ENCODE data around the gene OLFML2A. TPM values are rescaled to one million over a fixed set of nuclear protein-coding genes. Genes with fewer than 3 reads are reported as not detected.

OLFML2A gene
- total RNA-seq, 1 donor, result 29.7 TPM

DNA sequence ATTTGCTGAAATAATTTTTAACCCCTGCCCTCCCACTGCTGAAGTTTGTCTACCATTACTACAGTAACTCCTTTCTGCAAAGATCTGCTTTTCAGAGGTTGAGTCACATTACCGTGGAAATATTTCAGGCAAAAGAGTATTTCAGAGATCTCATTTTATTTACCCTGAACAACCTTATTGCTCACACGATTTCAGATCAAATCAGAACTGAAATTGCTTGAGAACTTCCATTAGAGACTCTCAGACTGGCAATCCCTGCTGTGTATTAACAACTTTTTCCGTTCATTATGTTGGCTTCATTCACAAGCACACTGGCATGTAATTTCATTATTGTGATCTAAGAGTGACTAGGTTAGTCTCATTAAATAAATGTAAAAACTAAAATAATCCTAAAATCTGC lies 21.9 kb upstream of the OLFML2A start:
- Histone ChIP-seq H3K27ac (ENCODE audit: low read depth, low read length) (no peak overlapping the region), H3K4me1 (ENCODE audit: insufficient read depth, low read length) (peaks cover 13% of the 10 kb centered on the region), H4K20me1 (ENCODE audit: insufficient read depth, low read length) (no peaks in the 10 kb centered on the region), H3K9me3 (ENCODE audit: low read depth, low read length) (no peaks in the 10 kb centered on the region), H2AFZ (ENCODE audit: low read length) (no peak overlapping the region), H3K4me3 (ENCODE audit: insufficient read depth, low read length) (no peak overlapping the region), H3K36me3 (ENCODE audit: insufficient read depth, low read length) (no peaks in the 10 kb centered on the region), H3K27me3 (ENCODE audit: insufficient read depth, low read length) (peaks cover 46% of the 10 kb centered on the region), H3K79me2 (ENCODE audit: insufficient read depth, low read length) (no peaks in the 10 kb centered on the region), H3K4me2 (ENCODE audit: insufficient read depth, low read length) (no peak overlapping the region)
- TF ChIP-seq, protein P1, sequence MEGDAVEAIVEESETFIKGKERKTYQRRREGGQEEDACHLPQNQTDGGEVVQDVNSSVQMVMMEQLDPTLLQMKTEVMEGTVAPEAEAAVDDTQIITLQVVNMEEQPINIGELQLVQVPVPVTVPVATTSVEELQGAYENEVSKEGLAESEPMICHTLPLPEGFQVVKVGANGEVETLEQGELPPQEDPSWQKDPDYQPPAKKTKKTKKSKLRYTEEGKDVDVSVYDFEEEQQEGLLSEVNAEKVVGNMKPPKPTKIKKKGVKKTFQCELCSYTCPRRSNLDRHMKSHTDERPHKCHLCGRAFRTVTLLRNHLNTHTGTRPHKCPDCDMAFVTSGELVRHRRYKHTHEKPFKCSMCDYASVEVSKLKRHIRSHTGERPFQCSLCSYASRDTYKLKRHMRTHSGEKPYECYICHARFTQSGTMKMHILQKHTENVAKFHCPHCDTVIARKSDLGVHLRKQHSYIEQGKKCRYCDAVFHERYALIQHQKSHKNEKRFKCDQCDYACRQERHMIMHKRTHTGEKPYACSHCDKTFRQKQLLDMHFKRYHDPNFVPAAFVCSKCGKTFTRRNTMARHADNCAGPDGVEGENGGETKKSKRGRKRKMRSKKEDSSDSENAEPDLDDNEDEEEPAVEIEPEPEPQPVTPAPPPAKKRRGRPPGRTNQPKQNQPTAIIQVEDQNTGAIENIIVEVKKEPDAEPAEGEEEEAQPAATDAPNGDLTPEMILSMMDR (IDR thresholded peaks at IDR 0.05; ENCODE audit: extremely low read depth, low read depth, low read length), result no peak
- DNase-seq (ENCODE audit: insufficient read length, low spot score, missing footprints), result no peak

DNA sequence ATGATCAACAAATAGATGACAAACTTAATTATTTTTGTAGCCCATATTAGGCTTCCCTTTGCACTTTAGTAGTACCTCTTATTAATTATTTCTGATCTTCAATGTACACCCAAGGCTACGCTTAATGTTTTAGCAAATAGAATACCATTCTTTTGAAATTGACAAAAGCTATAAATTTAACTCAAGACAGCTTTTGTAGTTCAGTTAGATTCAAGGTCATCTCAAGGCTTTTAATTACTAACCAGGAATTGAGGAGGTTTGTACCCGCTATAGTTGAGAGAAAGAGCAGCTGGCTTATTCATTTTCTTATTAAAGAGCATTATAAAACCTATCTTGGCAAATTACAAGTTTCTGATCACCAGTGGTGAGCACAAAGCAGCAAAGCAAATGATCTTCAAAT lies 20.9 kb upstream of the OLFML2A start:
- no peak overlapping the region for H3K4me3 ChIP-seq (ENCODE audit: insufficient read depth, low read length)
- no peaks in the 10 kb centered on the region for H3K36me3 ChIP-seq (ENCODE audit: insufficient read depth, low read length)
- H3K27ac ChIP-seq (ENCODE audit: low read depth, low read length), result no peak overlapping the region
- H3K9me3 ChIP-seq (ENCODE audit: low read depth, low read length), result no peaks in the 10 kb centered on the region
- H3K4me2 ChIP-seq (ENCODE audit: insufficient read depth, low read length), result no peak overlapping the region
- H4K20me1 ChIP-seq (ENCODE audit: insufficient read depth, low read length), result no peaks in the 10 kb centered on the region
- H3K27me3 ChIP-seq (ENCODE audit: insufficient read depth, low read length), result peaks cover 54% of the 10 kb centered on the region
- no peaks in the 10 kb centered on the region for H3K79me2 ChIP-seq (ENCODE audit: insufficient read depth, low read length)
- no peak for DNase-seq (ENCODE audit: insufficient read length, low spot score, missing footprints)
- TF ChIP-seq, protein P1 (IDR thresholded peaks at IDR 0.05; ENCODE audit: extremely low read depth, low read depth, low read length), result no peak
- H2AFZ ChIP-seq (ENCODE audit: low read length), result no peak overlapping the region
- peaks cover 13% of the 10 kb centered on the region for H3K4me1 ChIP-seq (ENCODE audit: insufficient read depth, low read length)

DNA sequence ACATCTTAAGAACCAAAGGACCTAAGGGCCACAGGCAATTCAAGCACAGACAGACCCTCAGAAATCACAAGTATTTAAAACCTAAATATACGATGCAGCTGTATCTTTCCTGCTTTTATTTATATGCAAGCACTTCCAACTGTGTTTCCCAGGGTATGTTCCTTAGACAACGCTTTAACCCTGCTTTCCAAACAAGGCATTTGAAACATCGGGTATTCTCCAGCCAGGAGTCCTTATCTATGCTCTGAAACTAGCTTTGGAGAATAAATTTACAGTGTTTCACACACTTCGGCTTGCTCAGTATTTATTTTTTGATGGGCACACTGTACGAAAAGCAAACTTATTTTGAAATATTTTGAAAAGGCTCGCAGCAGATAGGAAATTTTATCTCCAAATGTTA lies 19.3 kb upstream of the OLFML2A start:
- H2AFZ ChIP-seq (ENCODE audit: low read length), result no peak overlapping the region
- TF ChIP-seq, protein P1 (IDR thresholded peaks at IDR 0.05; ENCODE audit: extremely low read depth, low read depth, low read length), result no peak
- H3K27ac ChIP-seq (ENCODE audit: low read depth, low read length), result no peak overlapping the region
- H3K9me3 ChIP-seq (ENCODE audit: low read depth, low read length), result no peaks in the 10 kb centered on the region
- no peaks in the 10 kb centered on the region for H4K20me1 ChIP-seq (ENCODE audit: insufficient read depth, low read length)
- H3K4me1 ChIP-seq (ENCODE audit: insufficient read depth, low read length), result peaks cover 13% of the 10 kb centered on the region
- H3K4me3 ChIP-seq (ENCODE audit: insufficient read depth, low read length), result no peak overlapping the region
- no peak for DNase-seq (ENCODE audit: insufficient read length, low spot score, missing footprints)
- H3K36me3 ChIP-seq (ENCODE audit: insufficient read depth, low read length), result no peaks in the 10 kb centered on the region
- H3K27me3 ChIP-seq (ENCODE audit: insufficient read depth, low read length), result peaks cover 70% of the 10 kb centered on the region
- no peaks in the 10 kb centered on the region for H3K79me2 ChIP-seq (ENCODE audit: insufficient read depth, low read length)
- no peak overlapping the region for H3K4me2 ChIP-seq (ENCODE audit: insufficient read depth, low read length)

DNA sequence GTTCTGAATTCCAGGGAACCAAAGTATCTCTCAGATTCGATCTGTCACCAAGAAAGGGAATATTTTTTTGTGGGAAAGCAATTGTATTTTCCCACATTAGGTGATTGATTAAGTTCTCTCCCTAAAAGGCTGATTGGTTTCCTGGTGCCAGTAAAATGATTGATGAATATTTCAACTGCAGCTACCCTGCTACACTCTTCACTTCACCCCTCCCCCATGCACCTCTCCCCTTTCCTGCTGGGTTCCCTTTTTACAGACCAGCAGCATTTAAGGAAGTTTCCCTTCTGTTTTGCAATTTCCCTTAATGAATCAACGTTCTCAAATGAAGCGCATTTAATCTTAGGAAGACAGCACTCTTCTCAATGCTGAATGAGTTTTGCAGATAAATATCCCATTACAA lies 18.9 kb upstream of the OLFML2A start:
- H2AFZ ChIP-seq (ENCODE audit: low read length), result no peak overlapping the region
- TF ChIP-seq, protein P1 (IDR thresholded peaks at IDR 0.05; ENCODE audit: extremely low read depth, low read depth, low read length), result no peak
- no peaks in the 10 kb centered on the region for H3K79me2 ChIP-seq (ENCODE audit: insufficient read depth, low read length)
- no peaks in the 10 kb centered on the region for H3K9me3 ChIP-seq (ENCODE audit: low read depth, low read length)
- no peak overlapping the region for H3K4me3 ChIP-seq (ENCODE audit: insufficient read depth, low read length)
- peaks cover 74% of the 10 kb centered on the region for H3K27me3 ChIP-seq (ENCODE audit: insufficient read depth, low read length)
- H3K27ac ChIP-seq (ENCODE audit: low read depth, low read length), result no peak overlapping the region
- no peak overlapping the region for H3K4me2 ChIP-seq (ENCODE audit: insufficient read depth, low read length)
- H4K20me1 ChIP-seq (ENCODE audit: insufficient read depth, low read length), result no peaks in the 10 kb centered on the region
- peaks cover 10% of the 10 kb centered on the region for H3K4me1 ChIP-seq (ENCODE audit: insufficient read depth, low read length)
- no peaks in the 10 kb centered on the region for H3K36me3 ChIP-seq (ENCODE audit: insufficient read depth, low read length)
- DNase-seq (ENCODE audit: insufficient read length, low spot score, missing footprints), result no peak
